Right cardiac atrium (tissue), 5 donors: Measurements from ENCODE around the gene MYBPC2. TPM values are rescaled to one million over a fixed set of nuclear protein-coding genes. Genes with fewer than 3 reads are reported as not detected.
"Not testable (repeated sequence)": the region's sequence is repeated elsewhere in the genome, so short reads cannot be mapped to it uniquely, and the experiment has no call there.

Experiments used
- ATAC-seq, 2 donors: fragments of 200-7000 bp; cut with Tn5 transposase; one replicate each; pipeline versions ENCODE4 v1.8.0 to v1.9.1; 2020; ENCODE audit warnings: moderate library complexity in 2 of 2, mild to moderate bottlenecking in 1 of 2
- DNase-seq, 3 donors: peaks; one replicate each; pipeline ENCODE4 v3.0.0-alpha.2; 2020
- H3K27ac ChIP-seq: one replicate; pipeline ENCODE4 v1.5.1; 2013; ENCODE audit warnings: mild to moderate bottlenecking, low read length, control low read depth, moderate library complexity
- H3K27me3 ChIP-seq: one replicate; pipeline ENCODE4 v1.6.1; 2013; ENCODE audit not compliant: control insufficient read depth, insufficient read depth
- H3K4me1 ChIP-seq: one replicate; pipeline ENCODE4 v1.6.1; 2013; ENCODE audit warnings: low read length; ENCODE audit not compliant: control insufficient read depth, insufficient read depth
- H3K4me3 ChIP-seq: one replicate; pipeline ENCODE4 v1.5.1; 2013; ENCODE audit warnings: low read length, control low read depth
- H3K9me3 ChIP-seq: one replicate; pipeline ENCODE4 v1.6.1; 2013; ENCODE audit warnings: low read length; ENCODE audit not compliant: control insufficient read depth
- WGBS: extraction: QIAGEN DNeasy Blood & Tissue Kit; methylation state at CpG from one replicate; pipeline ENCODE4 v1.1.7; 2013; 5-methylcytosine and 5-hydroxymethylcytosine counted together
- intact Hi-C, 4 donors: fragments of 100-400 bp; cut with DNase I; formaldehyde crosslinking; loops; one replicate each; pipeline versions ENCODE4 v1.11.0 to v1.14.0; 2022 to 2023
- polyA plus RNA-seq: library from polyadenylated mRNA; stranded (reverse); fragments of 200-250 nt; gene quantifications from one replicate; pipeline ENCODE4 v1.2.3, GENCODE V29; 2013
- total RNA-seq, 4 donors: library from RNA; stranded (reverse); fragmentation: NEBNext Ultra II Directional; extraction: Animal tissue kit (Norgen Biotek cat#: 25700); gene quantifications; one replicate each; pipeline ENCODE4 v1.2.1, GENCODE V29; 2021
- donor health status: healthy with polysubstance abuse.
- donor health status: DM: no; HTN: yes; CAD: no.
- donor health status: DM: no; HTN: no; CAD: no.
- donor health status: DM: no; HTN: yes; CAD: no; lungs with severe emphysema.
- donor health status: DM: yes; HTN: yes; CAD: no.

MYBPC2 gene
- total and polyA plus RNA-seq, 5 donors: not detected

DNA sequence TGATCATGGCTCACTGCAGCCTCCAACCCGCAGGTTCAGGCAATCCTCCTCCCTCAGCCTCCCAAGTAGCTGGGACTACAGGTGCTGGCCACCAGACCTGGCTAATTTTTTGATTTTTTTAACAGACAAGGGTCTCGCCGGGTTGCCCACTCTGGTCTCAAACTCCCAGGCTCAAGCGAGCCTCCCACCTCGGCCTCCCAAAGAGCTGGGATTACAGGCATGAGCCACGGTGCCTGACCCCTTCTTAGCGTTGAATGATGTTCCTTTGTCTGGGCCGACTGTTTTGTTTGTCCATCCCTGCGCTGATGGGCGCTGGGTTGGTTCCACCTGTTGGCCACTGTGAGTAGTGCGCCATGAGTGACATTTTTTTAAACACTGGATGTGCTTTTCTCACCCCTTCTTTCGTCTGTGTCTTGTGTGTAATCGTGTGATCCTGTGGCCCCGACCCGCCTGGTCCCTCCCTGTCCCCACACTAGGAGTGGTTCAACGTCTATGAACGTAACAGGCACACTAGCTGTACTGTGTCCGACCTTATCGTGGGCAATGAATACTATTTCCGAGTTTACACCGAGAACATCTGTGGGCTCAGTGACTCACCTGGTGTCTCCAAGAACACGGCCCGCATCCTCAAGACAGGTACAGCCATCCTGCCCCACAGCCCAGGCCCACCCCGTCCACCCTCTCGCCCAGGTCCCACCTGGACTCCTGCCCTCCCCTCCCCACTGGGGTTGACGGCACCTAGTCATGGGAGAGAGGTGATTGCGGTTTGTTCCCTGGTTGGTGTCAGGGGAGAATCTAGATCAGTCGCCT is 28.6 kb downstream of the MYBPC2 start:
- Histone ChIP-seq H3K4me3 (no peak overlapping the region), H3K4me1 (no peaks in the 10 kb centered on the region), H3K27me3 (no peaks in the 10 kb centered on the region), H3K9me3 (no peaks in the 10 kb centered on the region), H3K27ac (no peak overlapping the region)
- ATAC-seq (peak; percentile 63 to 72), DNase-seq (peak in 2 of 3 donors; percentile 72 to 77)
- intact Hi-C loops: loop anchor here in 3 of 4 donors (5.0 kb wide), 2 partner anchors 94 to 104 kb away; partner anchors contain the start of gene NAPSA (in 2 of the 3)
- 34% methylated on average over 28 of the region's 28 CpGs for WGBS

DNA sequence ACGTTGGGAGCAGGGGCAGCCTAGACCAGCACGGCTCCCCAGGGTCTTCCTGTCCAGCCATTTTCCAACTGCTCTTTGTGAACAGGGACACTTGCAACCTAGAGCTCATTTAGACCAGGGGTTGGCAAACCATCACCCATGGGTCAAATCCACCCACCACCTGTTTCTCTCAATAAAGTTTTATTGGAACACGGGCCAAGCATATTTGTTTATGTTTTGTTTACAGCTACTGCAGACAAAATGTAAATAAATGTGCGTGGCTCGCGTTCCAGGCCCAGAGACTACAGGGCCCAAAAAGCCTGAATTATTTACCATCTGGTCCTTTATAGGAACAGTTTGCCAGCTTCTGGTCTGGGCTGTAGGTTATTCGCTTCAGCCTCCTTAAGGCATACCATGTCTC is 30.3 kb downstream of the MYBPC2 start:
- WGBS: 78% methylated on average over 7 of the region's 7 CpGs
- Histone ChIP-seq H3K27ac (no peak overlapping the region), H3K27me3 (no peaks in the 10 kb centered on the region), H3K4me3 (no peak overlapping the region), H3K9me3 (no peaks in the 10 kb centered on the region), H3K4me1 (no peaks in the 10 kb centered on the region)
- DNase-seq (no peak), ATAC-seq (no peak)
- intact Hi-C loops: loop anchor here in 3 of 4 donors (5.0 kb wide), 2 partner anchors 96 to 106 kb away; partner anchors contain the start of gene NAPSA (in 2 of the 3)

DNA sequence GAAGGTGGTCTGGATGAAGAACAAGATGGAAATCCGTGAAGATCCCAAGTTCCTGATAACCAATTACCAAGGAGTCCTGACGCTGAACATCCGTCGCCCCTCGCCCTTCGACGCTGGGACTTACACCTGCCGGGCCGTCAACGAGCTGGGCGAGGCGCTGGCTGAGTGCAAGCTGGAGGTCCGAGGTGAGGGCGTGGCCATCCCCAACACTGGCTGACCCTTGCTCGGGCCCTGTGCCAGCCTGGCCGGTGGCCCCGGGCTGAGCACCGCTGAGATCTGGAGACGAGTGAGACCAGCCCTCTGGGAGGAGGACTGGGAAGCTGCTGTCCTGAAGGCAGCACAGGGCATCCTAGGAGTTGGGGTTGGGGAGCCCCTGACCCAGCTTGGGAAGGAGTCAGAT is 31.7 kb downstream of the MYBPC2 start:
- no peak overlapping the region for H3K4me3 ChIP-seq
- DNase-seq: peak in 1 of 3 donors; percentile 41
- H3K4me1 ChIP-seq: no peaks in the 10 kb centered on the region
- no peaks in the 10 kb centered on the region for H3K9me3 ChIP-seq
- H3K27ac ChIP-seq: no peak overlapping the region
- no peak for ATAC-seq
- WGBS: 72% methylated on average over 19 of the region's 19 CpGs
- intact Hi-C loops: loop anchor here in 3 of 4 donors (5.0 kb wide), 2 partner anchors 97 to 107 kb away; partner anchors contain the start of gene NAPSA (in 2 of the 3)
- no peaks in the 10 kb centered on the region for H3K27me3 ChIP-seq

DNA sequence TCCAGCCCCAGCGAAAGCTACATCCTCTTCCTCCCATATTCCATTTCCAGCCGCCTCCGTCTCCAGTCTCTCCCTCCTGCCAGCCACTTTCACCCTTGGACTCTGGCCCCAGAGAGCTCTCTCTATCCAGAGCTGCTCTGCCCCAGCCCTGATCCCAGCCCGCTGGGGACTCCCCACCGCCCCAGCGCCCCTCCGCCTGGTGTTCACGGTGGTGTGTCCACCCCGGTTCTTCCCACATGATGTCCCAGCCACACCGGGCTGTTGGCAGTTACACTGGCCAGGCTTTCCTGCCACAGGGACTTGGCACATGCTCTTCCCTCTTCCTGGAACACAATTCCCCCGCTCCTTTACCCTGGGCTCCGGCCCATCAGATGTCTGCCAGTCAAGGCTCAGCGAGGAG is 32.3 kb downstream of the MYBPC2 start:
- no peak overlapping the region for H3K27ac ChIP-seq
- H3K9me3 ChIP-seq: no peaks in the 10 kb centered on the region
- H3K27me3 ChIP-seq: no peaks in the 10 kb centered on the region
- WGBS: 82% methylated on average over 13 of the region's 13 CpGs
- DNase-seq (no peak), ATAC-seq (no peak)
- H3K4me3 ChIP-seq: no peak overlapping the region
- H3K4me1 ChIP-seq: no peaks in the 10 kb centered on the region
- intact Hi-C loops: loop anchor here in 3 of 4 donors (5.0 kb wide), 2 partner anchors 98 to 108 kb away; partner anchors contain the start of gene NAPSA (in 2 of the 3)

DNA sequence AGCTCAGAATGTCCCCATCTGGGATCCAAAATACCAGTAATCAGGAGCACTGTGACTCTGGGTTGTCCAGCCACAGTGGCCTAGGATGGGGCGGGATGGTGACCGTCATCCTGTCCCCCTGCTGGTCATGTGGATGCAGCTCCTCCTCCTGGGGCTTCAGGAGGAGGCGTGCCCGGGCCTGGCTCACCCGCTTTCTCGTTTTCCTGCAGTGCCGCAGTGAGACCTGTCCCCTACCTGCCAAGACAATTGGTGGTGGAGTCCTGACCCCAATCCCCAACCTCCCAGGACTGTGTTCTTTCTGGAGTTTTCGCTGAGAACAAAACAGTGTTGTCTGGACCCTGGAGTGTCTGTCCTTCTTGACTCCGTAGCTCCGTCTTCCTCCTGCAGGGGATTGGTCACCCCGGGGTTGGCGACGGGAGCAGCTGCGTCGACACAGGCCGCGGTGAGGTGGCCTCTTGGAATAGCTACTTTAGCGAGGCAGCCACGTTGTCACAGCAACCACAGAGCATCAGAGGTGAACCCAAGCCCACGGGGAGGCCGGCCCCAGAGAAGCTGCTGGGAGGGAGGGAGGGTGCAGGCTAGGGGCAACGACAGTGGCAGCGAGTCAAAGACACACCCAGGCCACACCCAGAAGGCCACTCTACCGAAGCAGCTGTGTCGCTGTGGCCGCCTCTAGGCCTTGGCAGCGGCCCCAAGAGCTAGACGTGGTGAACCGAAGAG is 33.5 kb downstream of the MYBPC2 start:
- ATAC-seq (peak; percentile 34), DNase-seq (peak in 1 of 3 donors; percentile 44)
- Histone ChIP-seq H3K9me3 (no peaks in the 10 kb centered on the region), H3K27me3 (no peaks in the 10 kb centered on the region), H3K4me1 (no peaks in the 10 kb centered on the region), H3K27ac (no peak overlapping the region), H3K4me3 (no peak overlapping the region)
- intact Hi-C loops: no loop called here
- 43% methylated on average over 29 of the region's 29 CpGs for WGBS

DNA sequence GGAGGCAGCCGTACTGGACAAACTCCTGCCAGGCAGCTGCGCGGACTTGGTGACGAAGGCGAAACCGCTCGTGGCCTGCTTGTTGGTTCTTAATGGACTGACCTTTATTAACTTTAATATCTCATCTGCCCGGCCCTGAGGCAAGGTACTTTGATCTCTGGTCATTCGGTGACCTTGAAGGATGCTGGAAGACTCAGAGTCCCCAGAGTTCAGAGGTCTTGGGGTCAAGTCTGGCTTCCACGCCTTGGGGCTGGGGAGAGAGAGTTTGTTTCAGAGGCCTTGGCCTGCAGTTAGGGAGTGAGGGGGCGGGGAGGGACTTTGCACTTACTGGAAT is 34.0 kb downstream of the MYBPC2 start:
- no peak overlapping the region for H3K27ac ChIP-seq
- no peak for ATAC-seq
- no peaks in the 10 kb centered on the region for H3K9me3 ChIP-seq
- no peak overlapping the region for H3K4me3 ChIP-seq
- peak in 1 of 3 donors; percentile 57 for DNase-seq
- H3K27me3 ChIP-seq: no peaks in the 10 kb centered on the region
- 83% methylated on average over 11 of the region's 11 CpGs for WGBS
- intact Hi-C loops: no loop called here
- no peaks in the 10 kb centered on the region for H3K4me1 ChIP-seq

DNA sequence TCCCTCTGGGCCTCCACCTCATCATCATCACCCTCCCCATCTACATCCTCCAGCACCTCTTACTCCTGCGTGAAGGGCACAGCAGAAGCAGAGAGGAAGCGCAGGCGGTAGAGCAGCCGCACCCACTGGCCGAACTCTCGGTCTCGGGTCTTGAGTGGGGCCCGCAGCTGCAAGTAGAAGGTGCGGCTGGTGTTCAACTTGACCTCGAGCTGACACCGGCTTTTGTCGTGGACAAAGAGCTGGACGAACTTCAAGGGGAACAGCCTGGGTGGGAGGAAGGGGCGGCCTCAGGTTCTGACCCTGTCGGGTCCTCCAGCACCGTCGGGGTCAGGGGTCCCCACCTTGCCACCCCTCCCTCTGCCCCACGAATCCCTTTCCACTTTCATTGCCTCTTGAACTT is 34.9 kb downstream of the MYBPC2 start:
- no peak overlapping the region for H3K4me3 ChIP-seq
- ATAC-seq (no peak), DNase-seq (peak in 1 of 3 donors; percentile 31)
- H3K4me1 ChIP-seq: no peaks in the 10 kb centered on the region
- WGBS: 77% methylated on average over 18 of the region's 18 CpGs
- H3K9me3 ChIP-seq: no peaks in the 10 kb centered on the region
- no peak overlapping the region for H3K27ac ChIP-seq
- intact Hi-C loops: no loop called here
- no peaks in the 10 kb centered on the region for H3K27me3 ChIP-seq

DNA sequence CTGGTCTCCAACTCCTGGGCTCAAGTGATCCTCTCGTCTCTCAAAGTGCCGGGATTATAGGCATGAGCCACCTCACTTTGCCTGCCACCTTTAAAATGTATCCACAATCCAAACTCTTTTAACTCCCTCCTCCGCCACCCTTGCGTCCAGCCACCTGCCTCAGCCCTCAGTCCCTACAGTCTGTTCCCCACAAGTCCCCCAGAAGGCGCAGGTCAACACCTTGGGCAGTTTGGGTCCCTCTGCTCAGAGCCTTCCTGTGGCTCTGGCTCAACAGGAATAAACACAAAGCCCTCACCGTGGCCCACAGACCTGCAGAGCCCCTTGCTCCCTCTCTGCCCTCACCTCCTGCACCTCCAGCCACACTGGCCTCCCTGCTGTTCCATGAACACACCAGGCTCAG is 36.1 kb downstream of the MYBPC2 start:
- DNase-seq (no peak), ATAC-seq (no peak)
- no peak overlapping the region for H3K4me3 ChIP-seq
- H3K27ac ChIP-seq: no peak overlapping the region
- intact Hi-C loops: no loop called here
- WGBS: 89% methylated on average over 6 of the region's 6 CpGs
- H3K27me3 ChIP-seq: no peaks in the 10 kb centered on the region
- H3K4me1 ChIP-seq: no peaks in the 10 kb centered on the region
- H3K9me3 ChIP-seq: no peaks in the 10 kb centered on the region

DNA sequence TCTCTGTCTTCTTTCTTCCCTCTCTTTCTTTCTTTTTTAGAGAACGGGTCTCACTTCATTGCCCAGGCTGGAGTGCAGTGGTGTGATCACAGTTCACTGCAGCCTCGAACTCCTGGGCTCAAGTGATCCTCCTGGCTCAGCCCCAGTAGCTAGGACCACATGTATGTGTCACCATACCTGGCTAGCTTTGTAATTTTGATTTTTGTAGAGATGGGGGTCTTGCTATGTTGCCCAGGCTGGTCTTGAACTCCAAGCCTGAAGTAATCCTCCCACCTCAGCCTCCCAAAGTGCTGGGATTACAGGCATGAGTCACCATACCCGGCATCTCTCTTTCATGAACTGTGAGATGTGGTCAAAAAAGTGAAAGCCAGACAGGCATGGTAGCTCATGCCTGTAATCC is 40.6 kb downstream of the MYBPC2 start:
- H3K4me1 ChIP-seq, H3K9me3 ChIP-seq, intact Hi-C loops, H3K4me3 ChIP-seq, DNase-seq, H3K27ac ChIP-seq, H3K27me3 ChIP-seq, ATAC-seq: not testable (repeated sequence)
- 61% methylated on average over 3 of the region's 3 CpGs for WGBS

DNA sequence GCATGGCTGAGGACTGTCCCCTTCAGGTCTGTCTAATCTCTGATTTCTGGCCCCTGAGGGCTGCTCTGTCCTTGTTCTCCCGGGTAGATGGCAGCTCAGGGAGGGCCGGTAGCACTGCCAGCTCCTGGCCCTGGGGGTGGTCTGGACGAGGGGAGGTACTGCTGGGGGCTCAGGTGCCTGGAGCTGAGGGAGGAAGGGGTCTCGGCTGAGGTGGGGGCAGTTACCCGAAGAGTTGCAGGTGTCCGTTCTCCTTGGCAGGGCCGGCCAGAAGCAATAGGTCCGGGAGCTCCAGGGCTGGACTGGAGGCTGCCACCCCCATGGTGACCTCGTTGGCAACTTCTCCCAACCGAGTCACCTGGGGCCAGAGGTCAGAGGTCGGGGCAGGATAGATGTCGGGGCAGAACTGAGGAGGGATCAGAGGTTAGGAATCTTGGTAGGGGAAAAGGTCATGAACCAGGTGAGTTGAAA is 42.4 kb downstream of the MYBPC2 start:
- no peak for ATAC-seq
- Histone ChIP-seq H3K27ac (no peak overlapping the region), H3K27me3 (no peaks in the 10 kb centered on the region), H3K4me3 (no peak overlapping the region), H3K4me1 (peaks cover 4% of the 10 kb centered on the region), H3K9me3 (no peaks in the 10 kb centered on the region)
- DNase-seq: peak in 1 of 3 donors; percentile 58
- intact Hi-C loops: no loop called here
- WGBS: 76% methylated on average over 12 of the region's 12 CpGs

DNA sequence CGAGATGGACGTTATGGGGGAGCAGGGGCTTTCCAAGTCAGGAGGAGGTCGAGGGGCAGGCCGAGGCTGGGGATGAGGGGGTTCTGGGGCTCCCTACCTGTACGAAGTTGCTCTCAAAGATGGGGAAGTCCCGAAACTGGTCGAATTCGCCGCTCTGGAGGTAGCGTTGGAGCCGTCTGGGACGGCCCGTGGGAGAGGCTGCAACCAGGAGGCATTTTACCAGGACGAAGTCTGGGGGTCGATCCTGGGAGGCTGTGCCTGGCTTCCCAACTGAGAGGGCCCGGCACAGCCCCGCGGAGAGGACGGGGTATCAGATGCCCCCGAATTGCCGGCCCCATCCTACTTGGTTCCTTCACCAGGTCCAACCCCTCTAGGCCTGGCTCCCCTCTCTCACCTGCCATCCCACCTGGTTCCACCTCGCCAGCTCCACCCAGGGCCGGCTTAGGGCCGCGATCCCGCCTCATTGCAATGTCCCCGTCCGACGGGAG is 43.1 kb downstream of the MYBPC2 start:
- peak in 1 of 2 donors; percentile 19 for ATAC-seq
- DNase-seq: no peak
- intact Hi-C loops: no loop called here
- no peaks in the 10 kb centered on the region for H3K9me3 ChIP-seq
- 71% methylated on average over 29 of the region's 29 CpGs for WGBS
- no peaks in the 10 kb centered on the region for H3K27me3 ChIP-seq
- peaks cover 4% of the 10 kb centered on the region for H3K4me1 ChIP-seq
- no peak overlapping the region for H3K4me3 ChIP-seq
- no peak overlapping the region for H3K27ac ChIP-seq
